ENCODE results near the gene AQP1. TPM values are rescaled to one million over a fixed set of nuclear protein-coding genes. Genes with fewer than 3 reads are reported as not detected.

AQP1 gene
- total RNA-seq, 2 donors from 2014 or later: 33.9 to 47.4 TPM

GRCh38 chr7:30965372-30965771, 53.7 kb downstream of the AQP1 start:
- Histone ChIP-seq H3K4me1 (no peaks in the 10 kb centered on the region), H3K9me3 (no peaks in the 10 kb centered on the region), H3K27me3 (no peaks in the 10 kb centered on the region), H3K27ac (no peak overlapping the region), H3K4me3 (no peak overlapping the region), H3K36me3 (no peaks in the 10 kb centered on the region), H3K9ac (ENCODE audit: low read depth in 2 of 2, low read length in 2 of 2) (no peak overlapping the region)
- intact Hi-C loops (cut with DNase I): no loop called here
- no peak for DNase-seq
- TF ChIP-seq CTCF (IDR thresholded peaks at IDR 0.05): no peak

GRCh38 chr7:30965883-30966282, 54.2 kb downstream of the AQP1 start:
- Histone ChIP-seq H3K36me3 (no peaks in the 10 kb centered on the region), H3K9ac (ENCODE audit: low read depth in 2 of 2, low read length in 2 of 2) (no peak overlapping the region), H3K9me3 (no peaks in the 10 kb centered on the region), H3K4me3 (no peak overlapping the region), H3K27ac (no peak overlapping the region), H3K27me3 (no peaks in the 10 kb centered on the region), H3K4me1 (no peaks in the 10 kb centered on the region)
- DNase-seq: no peak
- TF ChIP-seq CTCF (IDR thresholded peaks at IDR 0.05): no peak
- intact Hi-C loops (cut with DNase I): no loop called here

- no peak for TF ChIP-seq CTCF (IDR thresholded peaks at IDR 0.05)
- no peak overlapping the region for H3K27ac ChIP-seq
- intact Hi-C loops (cut with DNase I): no loop called here
These were observed 56.6 kb downstream of the AQP1 start for GRCh38 chr7:30968294-30968693.

GRCh38 chr7:30968747-30969603, 57.3 kb downstream of the AQP1 start:
- no peak overlapping the region for H3K4me3 ChIP-seq
- H3K9me3 ChIP-seq: no peaks in the 10 kb centered on the region
- no peaks in the 10 kb centered on the region for H3K27me3 ChIP-seq
- no peaks in the 10 kb centered on the region for H3K36me3 ChIP-seq
- H3K27ac ChIP-seq: no peak overlapping the region
- TF ChIP-seq CTCF (IDR thresholded peaks at IDR 0.05): no peak
- no peaks in the 10 kb centered on the region for H3K4me1 ChIP-seq
- intact Hi-C loops (cut with DNase I): no loop called here
- peak; percentile 38 for DNase-seq
- H3K9ac ChIP-seq (ENCODE audit: low read depth in 2 of 2, low read length in 2 of 2): no peak overlapping the region

More at GRCh38 chr7:30968294-30968693, 56.6 kb downstream of the AQP1 start:
- Histone ChIP-seq H3K9me3 (no peaks in the 10 kb centered on the region), H3K4me3 (no peak overlapping the region), H3K36me3 (no peaks in the 10 kb centered on the region), H3K27me3 (no peaks in the 10 kb centered on the region), H3K9ac (ENCODE audit: low read depth in 2 of 2, low read length in 2 of 2) (no peak overlapping the region), H3K4me1 (no peaks in the 10 kb centered on the region)
- no peak for DNase-seq

- Histone ChIP-seq H3K4me3 (no peak overlapping the region), H3K9me3 (no peaks in the 10 kb centered on the region), H3K4me1 (no peaks in the 10 kb centered on the region), H3K36me3 (no peaks in the 10 kb centered on the region), H3K9ac (ENCODE audit: low read depth in 2 of 2, low read length in 2 of 2) (no peak overlapping the region), H3K27ac (no peak overlapping the region), H3K27me3 (no peaks in the 10 kb centered on the region)
- no peak for DNase-seq
- intact Hi-C loops (cut with DNase I): no loop called here
- no peak for TF ChIP-seq CTCF (IDR thresholded peaks at IDR 0.05)
These were observed 57.9 kb downstream of the AQP1 start for GRCh38 chr7:30969604-30969970.
